AG04449 (cell line): ENCODE data around the gene MAN1C1.

ENCODE experiments used
- CTCF ChIA-PET: fragments of 350-600 bp; formaldehyde crosslinking; extraction: SDS; loops from one replicate; lab custom pipeline; 2021; ENCODE audit warnings: antibody characterized with exemption; lab: Yijun Ruan, JAX
- POLR2A ChIA-PET: fragments of 400-600, 350-600 bp; formaldehyde crosslinking; extraction: SDS; loops from one replicate; lab custom pipeline; 2020; ENCODE audit warnings: antibody characterized with exemption, inconsistent platforms; lab: Yijun Ruan, JAX
- DNase-seq: peaks from one replicate; pipeline ENCODE4 v3.0.0-alpha.2; 2010; ENCODE audit warnings: low read depth, low spot score
- H3K4me3 ChIP-seq: 2 replicates; pipeline ENCODE4 v1.5.1; 2011; ENCODE audit warnings: low read depth, mild to moderate bottlenecking, control low read depth, low read length
- TF ChIP-seq, protein P1 (sequence below): IDR thresholded peaks from one replicate; pipeline ENCODE4 v1.5.1; 2011; ENCODE audit warnings: mild to moderate bottlenecking, moderate library complexity, low read length, control low read depth, inconsistent platforms; ENCODE audit not compliant: insufficient read depth; ENCODE audit errors: missing control alignments

Gene MAN1C1

DNA sequence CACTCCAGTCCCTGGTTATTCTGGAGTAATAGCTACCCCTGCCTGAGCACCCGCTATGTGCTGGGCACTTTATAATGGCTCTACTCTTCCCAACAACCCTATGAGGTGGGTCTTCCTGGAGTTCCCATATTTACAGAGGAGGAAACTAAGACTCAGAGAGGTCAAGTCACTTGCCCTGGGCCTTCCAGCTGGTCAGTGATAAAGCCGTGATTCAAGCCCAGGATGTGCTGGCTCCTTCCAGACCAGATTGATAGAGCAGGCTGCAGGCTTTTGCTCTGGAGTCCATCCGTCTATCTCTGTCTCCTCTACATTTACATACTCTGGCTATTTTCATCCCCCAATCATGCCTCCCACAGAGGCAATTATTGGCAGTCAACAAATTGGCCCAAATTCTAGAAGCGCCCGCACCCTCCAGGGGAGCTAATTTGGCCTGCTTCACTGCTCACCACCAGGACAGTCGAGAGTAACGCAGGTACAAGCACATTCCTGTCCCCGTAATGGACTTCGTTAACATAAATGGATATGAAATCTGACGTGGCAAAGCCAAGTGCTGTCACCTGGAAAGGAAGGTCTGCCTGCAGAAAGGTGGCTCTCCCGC lies 143.6 kb downstream of the MAN1C1 start:
- ChIA-PET POLR2A (no interaction called here), CTCF (interaction anchor here (0.8 to 1.1 kb wide), 3 partner anchors 14 to 63 kb away, joined by 3 read pairs; no protein-coding TSS in a partner anchor)
- no peak overlapping the region for H3K4me3 ChIP-seq
- no peak for DNase-seq
- TF ChIP-seq, protein P1, sequence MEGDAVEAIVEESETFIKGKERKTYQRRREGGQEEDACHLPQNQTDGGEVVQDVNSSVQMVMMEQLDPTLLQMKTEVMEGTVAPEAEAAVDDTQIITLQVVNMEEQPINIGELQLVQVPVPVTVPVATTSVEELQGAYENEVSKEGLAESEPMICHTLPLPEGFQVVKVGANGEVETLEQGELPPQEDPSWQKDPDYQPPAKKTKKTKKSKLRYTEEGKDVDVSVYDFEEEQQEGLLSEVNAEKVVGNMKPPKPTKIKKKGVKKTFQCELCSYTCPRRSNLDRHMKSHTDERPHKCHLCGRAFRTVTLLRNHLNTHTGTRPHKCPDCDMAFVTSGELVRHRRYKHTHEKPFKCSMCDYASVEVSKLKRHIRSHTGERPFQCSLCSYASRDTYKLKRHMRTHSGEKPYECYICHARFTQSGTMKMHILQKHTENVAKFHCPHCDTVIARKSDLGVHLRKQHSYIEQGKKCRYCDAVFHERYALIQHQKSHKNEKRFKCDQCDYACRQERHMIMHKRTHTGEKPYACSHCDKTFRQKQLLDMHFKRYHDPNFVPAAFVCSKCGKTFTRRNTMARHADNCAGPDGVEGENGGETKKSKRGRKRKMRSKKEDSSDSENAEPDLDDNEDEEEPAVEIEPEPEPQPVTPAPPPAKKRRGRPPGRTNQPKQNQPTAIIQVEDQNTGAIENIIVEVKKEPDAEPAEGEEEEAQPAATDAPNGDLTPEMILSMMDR, result no peak

DNA sequence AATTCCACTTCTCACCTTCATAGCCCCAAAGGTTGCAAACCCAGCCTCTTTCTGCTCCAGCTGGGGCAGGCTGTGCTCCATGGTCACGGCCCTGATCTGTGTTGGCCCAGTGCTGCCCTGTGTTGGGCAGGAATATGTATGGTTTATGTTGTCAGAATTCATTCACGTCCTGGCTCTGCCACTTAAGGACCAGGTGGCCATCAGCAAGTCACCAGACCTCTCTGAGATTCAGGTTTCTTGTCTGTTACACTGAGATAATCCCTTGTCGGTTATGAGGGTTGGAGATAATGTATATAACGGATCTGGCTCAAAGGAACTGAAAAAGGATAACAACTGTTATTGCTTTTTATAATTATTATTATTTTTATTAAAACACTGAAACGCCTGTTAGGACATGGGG lies 144.3 kb downstream of the MAN1C1 start:
- no peak overlapping the region for H3K4me3 ChIP-seq
- ChIA-PET CTCF (no interaction called here), POLR2A (no interaction called here)
- TF ChIP-seq, protein P1, result no peak
- no peak for DNase-seq

- ChIA-PET POLR2A (no interaction called here), CTCF (no interaction called here)
- no peak overlapping the region for H3K4me3 ChIP-seq
- DNase-seq, result no peak
- TF ChIP-seq, protein P1, result no peak
These were observed 146.9 kb downstream of the MAN1C1 start for GRCh38 chr1:25763493-25763892.

DNA sequence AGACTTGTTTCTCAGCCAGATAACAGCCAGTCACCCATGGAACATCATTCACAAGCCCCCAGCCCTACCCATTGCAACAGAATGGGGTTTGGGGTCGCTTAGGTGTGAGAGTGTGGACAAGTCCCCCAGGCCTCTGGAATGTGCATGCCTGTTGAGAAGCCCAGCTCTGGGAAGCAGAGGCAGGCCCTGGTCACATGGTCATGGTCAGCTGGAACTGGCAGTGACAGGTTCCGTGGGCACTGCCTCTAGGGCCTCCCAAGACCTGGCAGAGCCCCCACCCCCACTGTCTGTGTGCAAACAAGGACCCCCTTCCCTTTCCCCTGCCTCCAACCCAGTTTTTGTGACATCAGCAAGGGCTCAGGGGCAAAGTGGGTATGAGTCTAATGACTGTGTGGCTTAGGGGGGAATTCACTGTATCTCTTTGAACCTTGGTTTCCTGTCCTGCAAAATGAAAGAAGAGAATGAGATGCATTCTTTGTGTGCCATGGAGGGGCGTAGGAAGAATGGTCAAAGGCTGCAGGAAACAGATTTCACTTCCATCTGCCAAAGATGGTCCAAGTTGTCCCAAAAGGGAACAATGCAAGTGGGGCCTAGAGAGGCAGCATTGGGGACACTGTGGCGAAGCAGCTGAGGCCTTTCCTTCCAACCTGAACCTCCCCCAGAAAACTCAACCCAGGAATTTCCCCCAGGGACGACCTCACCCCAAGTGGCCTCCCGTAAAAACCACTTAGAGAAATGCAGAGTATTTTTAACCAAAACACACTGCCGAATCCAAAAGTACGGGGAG lies 148.7 kb downstream of the MAN1C1 start:
- CTCF ChIA-PET, result no interaction called here
- TF ChIP-seq, protein P1, result no peak
- POLR2A ChIA-PET, result no interaction called here
- H3K4me3 ChIP-seq, result no peak overlapping the region
- no peak for DNase-seq

DNA sequence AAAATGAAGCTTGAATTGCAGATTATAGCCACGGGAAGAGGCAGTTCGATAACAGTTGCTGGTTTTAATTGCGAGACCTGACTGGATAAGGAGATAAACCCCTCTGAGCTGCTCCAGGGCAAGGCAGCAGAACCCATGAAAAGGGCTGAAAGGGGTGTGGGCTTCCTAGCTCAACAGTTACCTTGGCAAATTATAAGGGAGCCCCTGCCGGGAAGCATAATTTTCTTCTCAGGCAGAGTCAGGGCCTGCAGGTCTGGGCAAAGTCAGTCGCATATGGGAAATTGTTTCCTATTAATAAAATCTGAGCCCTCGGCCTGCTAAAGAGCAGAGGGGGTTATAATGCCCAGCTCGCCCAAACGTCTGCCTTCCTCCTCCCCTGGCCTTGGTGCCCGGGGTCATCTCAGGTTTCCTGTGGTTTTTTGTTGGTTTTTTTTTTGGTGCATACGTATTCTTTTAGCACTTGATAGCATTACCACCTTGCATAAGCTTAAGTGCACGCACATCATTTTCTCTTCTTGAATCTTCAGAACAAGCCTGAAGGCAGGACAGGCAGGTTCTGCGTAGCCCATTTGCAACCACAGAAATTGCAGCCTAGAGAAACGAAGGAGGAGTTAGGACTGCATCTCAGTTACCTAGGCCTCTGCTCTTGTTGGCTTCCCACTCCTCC lies 149.5 kb downstream of the MAN1C1 start:
- no peak for DNase-seq
- ChIA-PET CTCF (no interaction called here), POLR2A (no interaction called here)
- no peak overlapping the region for H3K4me3 ChIP-seq
- TF ChIP-seq, protein P1, result no peak
